Mammary epithelial cell (primary cell): ENCODE results near the gene BRD4.

Source experiments
- EZH2 ChIP-seq: IDR thresholded peaks from 2 replicates; pipeline ENCODE4 v1.6.1; 2012; ENCODE audit warnings: low read length, inconsistent platforms, borderline replicate concordance
- TF ChIP-seq, protein P1 (sequence below), 2 donors: IDR thresholded peaks in 1 of 2; conservative IDR thresholded peaks in 1 of 2; 2 replicates each; pipeline ENCODE4 v1.5.1; 2011 to 2012; ENCODE audit warnings: inconsistent platforms in 2 of 2, low read length in 2 of 2, mild to moderate bottlenecking in 2 of 2, control low read depth in 1 of 2, low read depth in 1 of 2; ENCODE audit not compliant: insufficient read depth in 1 of 2; ENCODE audit errors: extremely low read depth in 1 of 2

GRCh38 chr19:15367439-15367838 is 35.1 kb upstream of the BRD4 start:
- TF ChIP-seq, protein P1, sequence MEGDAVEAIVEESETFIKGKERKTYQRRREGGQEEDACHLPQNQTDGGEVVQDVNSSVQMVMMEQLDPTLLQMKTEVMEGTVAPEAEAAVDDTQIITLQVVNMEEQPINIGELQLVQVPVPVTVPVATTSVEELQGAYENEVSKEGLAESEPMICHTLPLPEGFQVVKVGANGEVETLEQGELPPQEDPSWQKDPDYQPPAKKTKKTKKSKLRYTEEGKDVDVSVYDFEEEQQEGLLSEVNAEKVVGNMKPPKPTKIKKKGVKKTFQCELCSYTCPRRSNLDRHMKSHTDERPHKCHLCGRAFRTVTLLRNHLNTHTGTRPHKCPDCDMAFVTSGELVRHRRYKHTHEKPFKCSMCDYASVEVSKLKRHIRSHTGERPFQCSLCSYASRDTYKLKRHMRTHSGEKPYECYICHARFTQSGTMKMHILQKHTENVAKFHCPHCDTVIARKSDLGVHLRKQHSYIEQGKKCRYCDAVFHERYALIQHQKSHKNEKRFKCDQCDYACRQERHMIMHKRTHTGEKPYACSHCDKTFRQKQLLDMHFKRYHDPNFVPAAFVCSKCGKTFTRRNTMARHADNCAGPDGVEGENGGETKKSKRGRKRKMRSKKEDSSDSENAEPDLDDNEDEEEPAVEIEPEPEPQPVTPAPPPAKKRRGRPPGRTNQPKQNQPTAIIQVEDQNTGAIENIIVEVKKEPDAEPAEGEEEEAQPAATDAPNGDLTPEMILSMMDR (conservative IDR thresholded peaks at IDR 0.05 in 1 of 2, IDR thresholded peaks at IDR 0.05 in 1 of 2; ENCODE audit: extremely low read depth in 1 of 2, insufficient read depth in 1 of 2, low read depth in 1 of 2, low read length in 2 of 2) = no peak
- TF ChIP-seq EZH2 = no peak
